HCT116 (cell line): ENCODE data around the gene RAB26. TPM values are rescaled to one million over a fixed set of nuclear protein-coding genes. Genes with fewer than 3 reads are reported as not detected.

Source experiments
- ATAC-seq: fragments of 200-7000 bp; cut with Tn5 transposase; 2 replicates; pipeline ENCODE4 v1.9.1; 2020; ENCODE audit warnings: mild to moderate bottlenecking, moderate library complexity
- BruUV-seq: library from RNA; stranded (reverse); fragments of 400-500 nt; replicated peaks from 2 replicates; lab custom pipeline; 2021; lab: Mats Ljungman, UMichigan
- CTCF ChIA-PET: fragments of 300-600 bp; sonication (Branson Sonifier 250); formaldehyde crosslinking; loops from one replicate; lab custom pipeline; 2021; ENCODE audit warnings: antibody characterized with exemption; lab: Charles Lee
- POLR2A ChIA-PET: fragments of 300-600, 350-600 bp; sonication (Branson Sonifier 250); formaldehyde crosslinking; loops from one replicate; lab custom pipeline; 2021; ENCODE audit warnings: antibody characterized with exemption; lab: Charles Lee
- RAD21 ChIA-PET, 2 experiments: fragments of 300-600 bp; sonication (Branson Sonifier 250); formaldehyde crosslinking; loops; one replicate each; lab custom pipeline; 2023; ENCODE audit warnings: low total read pairs in 2 of 2; ENCODE audit not compliant: uncharacterized antibody in 2 of 2, unreplicated experiment in 2 of 2, low non-redundant PET in 1 of 2; lab: Charles Lee
- DNase-seq: peaks from one replicate; pipeline ENCODE4 v3.0.0-alpha.2; 2010; ENCODE audit warnings: low read depth, low spot score
- H2AFZ ChIP-seq: fragments of 200-600 bp; shearing (Covaris generic), sonication (generic); 2 replicates; pipeline ENCODE4 v1.6.1; 2017; ENCODE audit warnings: low read depth, mixed run types, mixed read lengths, antibody characterized with exemption, low read length; ENCODE audit not compliant: poor library complexity, severe bottlenecking
- H3K27ac ChIP-seq: 2 replicates; pipeline ENCODE4 v1.5.1; 2012; ENCODE audit warnings: low read depth, low read length
- H3K27me3 ChIP-seq: fragments of 200-600 bp; sonication (generic); 2 replicates; pipeline ENCODE4 v1.6.1; 2016; ENCODE audit warnings: mixed run types, low read length, mixed read lengths; ENCODE audit not compliant: insufficient read depth
- H3K36me3 ChIP-seq, 2 experiments: fragments of 200-500 bp in 1 of 2; fragments of 200-600 bp in 1 of 2; sonication (Bioruptor generic) in 1 of 2; sonication (generic) in 1 of 2; 2 replicates each; pipeline versions ENCODE4 v1.5.1 to v1.6.1; 2014 to 2016; ENCODE audit warnings: low read length in 2 of 2, inconsistent platforms in 1 of 2, mixed read lengths in 1 of 2, mixed run types in 1 of 2; ENCODE audit not compliant: insufficient read depth in 2 of 2, control insufficient read depth in 1 of 2
- H3K4me1 ChIP-seq, 2 experiments: fragments of 200-600 bp in 1 of 2; sonication (generic) in 1 of 2; 2 replicates each; pipeline versions ENCODE4 v1.5.1 to v1.6.1; 2012 to 2017; ENCODE audit warnings: low read length in 2 of 2, inconsistent platforms in 1 of 2, mild to moderate bottlenecking in 1 of 2, mixed read lengths in 1 of 2, mixed run types in 1 of 2, moderate library complexity in 1 of 2; ENCODE audit not compliant: insufficient read depth in 2 of 2, control insufficient read depth in 1 of 2
- H3K4me2 ChIP-seq: fragments of 200-600 bp; sonication (generic); 2 replicates; pipeline ENCODE4 v1.6.1; 2017; ENCODE audit warnings: mixed run types, low read length, mixed read lengths
- H3K4me3 ChIP-seq, 2 experiments: fragments of 200-600 bp in 1 of 2; sonication (generic) in 1 of 2; replicated peaks in 1 of 2; 2 replicates each; pipeline ENCODE4 v1.5.1; 2011 to 2016; ENCODE audit warnings: low read length in 2 of 2, control low read depth in 1 of 2, low read depth in 1 of 2, mild to moderate bottlenecking in 1 of 2, mixed read lengths in 1 of 2, mixed run types in 1 of 2
- H3K79me2 ChIP-seq: fragments of 200-600 bp; sonication (generic); 2 replicates; pipeline ENCODE4 v1.6.1; 2017; ENCODE audit warnings: mild to moderate bottlenecking, mixed run types, low read length, moderate library complexity, mixed read lengths; ENCODE audit not compliant: insufficient read depth
- H3K9ac ChIP-seq: fragments of 200-600 bp; sonication (generic); 2 replicates; pipeline ENCODE4 v1.6.1; 2016; ENCODE audit warnings: low read length, mixed read lengths
- H3K9me2 ChIP-seq: fragments of 200-600 bp; sonication (generic), shearing (Covaris generic); 2 replicates; pipeline ENCODE4 v1.6.1; 2017; ENCODE audit warnings: mixed run types, mild to moderate bottlenecking, moderate library complexity; ENCODE audit not compliant: insufficient read depth
- H3K9me3 ChIP-seq, 2 experiments: fragments of 200-500 bp in 1 of 2; fragments of 200-600 bp in 1 of 2; sonication (Bioruptor generic) in 1 of 2; sonication (generic) in 1 of 2; 2 replicates each; pipeline ENCODE4 v1.6.1; 2014 to 2017; ENCODE audit warnings: low read length in 2 of 2, mixed read lengths in 2 of 2, inconsistent platforms in 1 of 2, low read depth in 1 of 2, mild to moderate bottlenecking in 1 of 2, mixed run types in 1 of 2, moderate library complexity in 1 of 2; ENCODE audit not compliant: control insufficient read depth in 1 of 2, insufficient read depth in 1 of 2
- H4K20me1 ChIP-seq: fragments of 200-600 bp; sonication (generic), shearing (Covaris generic); 2 replicates; pipeline ENCODE4 v1.6.1; 2017; ENCODE audit warnings: mixed run types, mild to moderate bottlenecking, moderate library complexity; ENCODE audit not compliant: insufficient read depth
- CBX3 ChIP-seq: IDR thresholded peaks from 2 replicates; pipeline ENCODE4 v1.6.1; 2012; ENCODE audit warnings: low read depth
- CEBPB ChIP-seq: IDR thresholded peaks from 2 replicates; pipeline ENCODE4 v1.6.1; 2012; ENCODE audit warnings: low read depth
- EGR1 ChIP-seq: IDR thresholded peaks from 2 replicates; pipeline ENCODE4 v1.6.1; 2012; ENCODE audit warnings: low read depth
- ELF1 ChIP-seq: IDR thresholded peaks from 2 replicates; pipeline ENCODE4 v1.6.1; 2012; ENCODE audit warnings: low read depth, borderline replicate concordance
- EZH2 ChIP-seq: fragments of 200-600 bp; sonication (generic); IDR thresholded peaks from 2 replicates; pipeline ENCODE4 v1.6.1; 2017; ENCODE audit warnings: antibody characterized with exemption, mixed run types
- EZH2phosphoT487 ChIP-seq: fragments of 200-600 bp; IDR thresholded peaks from 2 replicates; pipeline ENCODE4 v1.6.1; 2018; ENCODE audit warnings: antibody characterized with exemption, borderline replicate concordance
- FOSL1 ChIP-seq: IDR thresholded peaks from 2 replicates; pipeline ENCODE4 v1.6.1; 2012; ENCODE audit warnings: low read depth
- JUND ChIP-seq: IDR thresholded peaks from 2 replicates; pipeline ENCODE4 v1.6.1; 2012
- MAX ChIP-seq: IDR thresholded peaks from 2 replicates; pipeline ENCODE4 v1.6.1; 2012
- RAD21 ChIP-seq: IDR thresholded peaks from 2 replicates; pipeline ENCODE4 v1.6.1; 2012; ENCODE audit warnings: low read depth, mild to moderate bottlenecking
- SP1 ChIP-seq: IDR thresholded peaks from 2 replicates; pipeline ENCODE4 v1.6.1; 2012; ENCODE audit warnings: low read depth
- SRF ChIP-seq: IDR thresholded peaks from 2 replicates; pipeline ENCODE4 v1.6.1; 2012; ENCODE audit warnings: low read depth
- TCF7L2 ChIP-seq: IDR thresholded peaks from 2 replicates; pipeline ENCODE4 v1.7.0; 2011; ENCODE audit warnings: borderline replicate concordance, inconsistent platforms; ENCODE audit not compliant: insufficient read depth, insufficient read length; ENCODE audit errors: extremely low read depth
- YY1 ChIP-seq: IDR thresholded peaks from 2 replicates; pipeline ENCODE4 v1.6.1; 2011; ENCODE audit warnings: low read length, low read depth, moderate library complexity, mild to moderate bottlenecking; ENCODE audit not compliant: insufficient replicate concordance; ENCODE audit errors: extremely low read depth
- ZBTB33 ChIP-seq: IDR thresholded peaks from 2 replicates; pipeline ENCODE4 v1.6.1; 2011; ENCODE audit warnings: mild to moderate bottlenecking, low read length, moderate library complexity; ENCODE audit not compliant: insufficient replicate concordance; ENCODE audit errors: extremely low read depth
- ZFX ChIP-seq: fragments of 450-650 bp; IDR thresholded peaks from 2 replicates; pipeline ENCODE4 v1.6.1; 2017
- intact Hi-C: fragments of 100-400 bp; cut with micrococcal nuclease; formaldehyde crosslinking; loops from 2 replicates; pipeline ENCODE4 v1.10.0; 2022
- total RNA-seq: library from RNA; stranded (reverse); gene quantifications from one replicate; pipeline ENCODE4 v1.2.1, GENCODE V29; 2021; ENCODE audit not compliant: unreplicated experiment
- TF ChIP-seq, protein P1 (sequence below): IDR thresholded peaks from 2 replicates; pipeline ENCODE4 v1.6.1; 2012
- TF ChIP-seq, protein P2 (sequence below), 3 experiments: fragments of 200-600 bp in 1 of 3; sonication (generic) in 1 of 3; IDR thresholded peaks in 2 of 3; conservative IDR thresholded peaks in 1 of 3; 2 replicates each; pipeline ENCODE4 v1.5.1; 2012 to 2017; ENCODE audit warnings: low read depth in 2 of 3, low read length in 2 of 3, antibody characterized with exemption in 1 of 3, borderline replicate concordance in 1 of 3, control low read depth in 1 of 3, mild to moderate bottlenecking in 1 of 3, mixed read lengths in 1 of 3, mixed run types in 1 of 3, moderate library complexity in 1 of 3; ENCODE audit not compliant: insufficient read depth in 1 of 3

The RAB26 gene
- total RNA-seq, 1 experiment from 2014 or later = 44.9 TPM

GRCh38 chr16:2162676-2163118 lies 14.3 kb downstream of the RAB26 start:
- Histone ChIP-seq H3K27me3 (no peaks in the 10 kb centered on the region), H3K4me1 (peaks cover 40 to 61% of the 10 kb centered on the region in 2 experiments), H3K4me3 (peak overlapping the region; percentile 19 to 45), H3K4me2 (peak overlapping the region; percentile 84), H3K9ac (peak overlapping the region; percentile 67), H3K27ac (peak overlapping the region; percentile 90), H4K20me1 (no peaks in the 10 kb centered on the region), H2AFZ (no peak overlapping the region), H3K36me3 (peaks cover 7 to 26% of the 10 kb centered on the region in 2 experiments; a peak in 3 of 4 replicates), H3K79me2 (peaks cover 95% of the 10 kb centered on the region), H3K9me2 (no peaks in the 10 kb centered on the region), H3K9me3 (no peaks in the 10 kb centered on the region)
- no TSS peak for BruUV-seq
- intact Hi-C loops = no loop called here
- TF ChIP-seq CEBPB (no peak), TCF7L2 (no peak), ZBTB33 (no peak), SRF (no peak), ZFX (no peak), EZH2 (no peak), CBX3 (no peak), FOSL1 (no peak), EGR1 (no peak), SP1 (no peak), MAX (no peak), ELF1 (no peak), EZH2phosphoT487 (no peak), JUND (no peak), RAD21 (no peak), YY1 (no peak)
- TF ChIP-seq, protein P1, sequence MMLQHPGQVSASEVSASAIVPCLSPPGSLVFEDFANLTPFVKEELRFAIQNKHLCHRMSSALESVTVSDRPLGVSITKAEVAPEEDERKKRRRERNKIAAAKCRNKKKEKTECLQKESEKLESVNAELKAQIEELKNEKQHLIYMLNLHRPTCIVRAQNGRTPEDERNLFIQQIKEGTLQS = no peak
- TF ChIP-seq, protein P2, sequence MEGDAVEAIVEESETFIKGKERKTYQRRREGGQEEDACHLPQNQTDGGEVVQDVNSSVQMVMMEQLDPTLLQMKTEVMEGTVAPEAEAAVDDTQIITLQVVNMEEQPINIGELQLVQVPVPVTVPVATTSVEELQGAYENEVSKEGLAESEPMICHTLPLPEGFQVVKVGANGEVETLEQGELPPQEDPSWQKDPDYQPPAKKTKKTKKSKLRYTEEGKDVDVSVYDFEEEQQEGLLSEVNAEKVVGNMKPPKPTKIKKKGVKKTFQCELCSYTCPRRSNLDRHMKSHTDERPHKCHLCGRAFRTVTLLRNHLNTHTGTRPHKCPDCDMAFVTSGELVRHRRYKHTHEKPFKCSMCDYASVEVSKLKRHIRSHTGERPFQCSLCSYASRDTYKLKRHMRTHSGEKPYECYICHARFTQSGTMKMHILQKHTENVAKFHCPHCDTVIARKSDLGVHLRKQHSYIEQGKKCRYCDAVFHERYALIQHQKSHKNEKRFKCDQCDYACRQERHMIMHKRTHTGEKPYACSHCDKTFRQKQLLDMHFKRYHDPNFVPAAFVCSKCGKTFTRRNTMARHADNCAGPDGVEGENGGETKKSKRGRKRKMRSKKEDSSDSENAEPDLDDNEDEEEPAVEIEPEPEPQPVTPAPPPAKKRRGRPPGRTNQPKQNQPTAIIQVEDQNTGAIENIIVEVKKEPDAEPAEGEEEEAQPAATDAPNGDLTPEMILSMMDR (IDR thresholded peaks at IDR 0.05 in 2 of 3, conservative IDR thresholded peaks at IDR 0.05 in 1 of 3; ENCODE audit: borderline replicate concordance in 1 of 3, insufficient read depth in 1 of 3, low read depth in 2 of 3, low read length in 2 of 3) = no peak
- ATAC-seq (peak; percentile 60), DNase-seq (no peak)
- ChIA-PET CTCF (no interaction called here), POLR2A (interaction anchor here (1.1 to 1.3 kb wide), 2 partner anchors 11 to 12 kb away, joined by 3 to 5 read pairs; no protein-coding TSS in a partner anchor), RAD21 (no interaction called here)
